ENCODE data around the gene CMKLR1.

GRCh38 chr12:108387771-108388170 lies 48.7 kb upstream of the CMKLR1 start:
- TF ChIP-seq CTCF (IDR thresholded peaks at IDR 0.05; ENCODE audit: extremely low read depth in 1 of 2, insufficient read depth in 1 of 2, low read depth in 1 of 2, low read length in 2 of 2) = no peak
- TF ChIP-seq POLR2AphosphoS5 (IDR thresholded peaks at IDR 0.05; ENCODE audit: insufficient read depth, low read depth, low read length) = no peak
